Sigmoid colon (tissue), 7 donors: ENCODE measurements around the gene GLIS2. TPM values are rescaled to one million over a fixed set of nuclear protein-coding genes. Genes with fewer than 3 reads are reported as not detected.

Source experiments
- DNase-seq: peaks from one replicate; pipeline ENCODE4 v3.0.0-alpha.2; 2019
- H3K27ac ChIP-seq, 4 donors: fragments of 200-600 bp; sonication (generic); one replicate each; pipeline ENCODE4 v1.5.1; 2016 to 2019; ENCODE audit warnings: mild to moderate bottlenecking in 1 of 4
- H3K27me3 ChIP-seq, 3 donors: fragments of 200-600 bp; sonication (generic); one replicate each; pipeline ENCODE4 v1.5.1; 2019; ENCODE audit warnings: mild to moderate bottlenecking in 1 of 3
- H3K36me3 ChIP-seq, 4 donors: fragments of 200-600 bp; sonication (generic); one replicate each; pipeline ENCODE4 v1.5.1; 2016 to 2019
- H3K4me1 ChIP-seq, 4 donors: fragments of 200-600 bp; sonication (generic); one replicate each; pipeline ENCODE4 v1.5.1; 2017 to 2019
- H3K4me3 ChIP-seq, 4 donors: fragments of 200-600 bp; sonication (generic); one replicate each; pipeline ENCODE4 v1.5.1; 2017 to 2019; ENCODE audit warnings: mild to moderate bottlenecking in 2 of 4, moderate library complexity in 1 of 4
- H3K9me3 ChIP-seq, 4 donors: fragments of 200-600 bp in 3 of 4; sonication (generic) in 3 of 4; one replicate each; pipeline versions ENCODE4 v1.5.1 to v1.6.1; 2013 to 2019
- CTCF ChIP-seq, 4 experiments: fragments of 450-650 bp in 3 of 4; fragments of 200-600 bp in 1 of 4; IDR thresholded peaks; one replicate each; pipeline ENCODE4 v1.5.1; 2016 to 2019; ENCODE audit warnings: antibody characterized with exemption in 4 of 4, mild to moderate bottlenecking in 3 of 4, moderate library complexity in 2 of 4
- EP300 ChIP-seq, 4 donors: sonication (generic); formaldehyde crosslinking; IDR thresholded peaks; one replicate each; pipeline ENCODE4 v1.6.1; 2017; ENCODE audit warnings: antibody characterized with exemption in 4 of 4
- POLR2A ChIP-seq, 2 donors: fragments of 450-650 bp; IDR thresholded peaks; one replicate each; pipeline ENCODE4 v1.6.1; 2016; ENCODE audit warnings: antibody characterized with exemption in 2 of 2, mild to moderate bottlenecking in 2 of 2, moderate library complexity in 2 of 2
- POLR2AphosphoS5 ChIP-seq, 4 donors: sonication (generic); formaldehyde crosslinking; IDR thresholded peaks; one replicate each; pipeline ENCODE4 v1.6.1; 2017; ENCODE audit warnings: antibody characterized with exemption in 4 of 4
- WGBS, 2 donors: extraction: QIAGEN DNeasy Blood & Tissue Kit; methylation state at CpG; one replicate each; pipeline ENCODE4 v1.1.7; 2013; 5-methylcytosine and 5-hydroxymethylcytosine counted together
- intact Hi-C: fragments of 100-400 bp; cut with DNase I; formaldehyde crosslinking; loops from one replicate; pipeline ENCODE4 v1.15.1; 2023
- polyA plus RNA-seq, 3 donors: library from polyadenylated mRNA; stranded (reverse); fragments of 200-250 nt; gene quantifications; one replicate each; pipeline ENCODE4 v1.2.3, GENCODE V29; 2013
- total RNA-seq, 4 donors: library from RNA; depleted of rRNA; stranded (reverse); fragments of >200 nt; gene quantifications; one replicate each; pipeline ENCODE4 v1.1.0, GENCODE V29; 2016
- donor health status: healthy with polysubstance abuse.
- donor health status: Bipolar disorder and iron deficiency.
- donor health status: healthy.

The GLIS2 gene
- total and polyA plus RNA-seq, 7 donors: 0.69 to 11.9 (median 5.4) TPM

DNA sequence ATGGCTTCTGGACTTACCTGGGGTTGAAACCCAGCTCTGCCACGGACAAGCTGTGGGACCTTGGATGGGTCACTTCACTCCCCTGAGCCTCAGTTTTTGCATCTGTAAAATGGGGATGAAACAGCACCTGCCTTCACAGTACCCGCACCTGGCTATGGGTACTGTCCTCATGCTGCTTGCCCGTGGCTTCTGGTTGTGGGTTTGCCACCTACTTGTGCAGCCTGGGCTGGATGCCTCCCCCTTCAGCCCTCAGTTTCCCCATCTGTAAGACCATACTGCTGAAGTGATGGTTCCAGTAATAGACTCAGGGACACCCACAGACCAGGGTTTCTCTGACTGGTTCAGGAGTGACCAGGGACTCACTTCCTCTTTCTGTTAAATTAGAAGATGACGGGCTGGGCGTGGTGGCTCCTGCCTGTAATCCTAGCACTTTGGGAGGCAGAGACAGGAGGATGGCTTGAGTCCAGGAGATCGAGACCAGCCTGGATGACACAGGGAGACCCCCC, 9.4 kb downstream of the GLIS2 start:
- Histone ChIP-seq H3K27me3 (no peaks in the 10 kb centered on the region), H3K4me1 (peaks cover 2 to 89% (median 83%) of the 10 kb centered on the region in 4 donors)
- intact Hi-C loops: loop anchor here (5.0 kb wide), 1 partner anchor 53 kb away; the partner anchor contains the start of gene TFAP4

DNA sequence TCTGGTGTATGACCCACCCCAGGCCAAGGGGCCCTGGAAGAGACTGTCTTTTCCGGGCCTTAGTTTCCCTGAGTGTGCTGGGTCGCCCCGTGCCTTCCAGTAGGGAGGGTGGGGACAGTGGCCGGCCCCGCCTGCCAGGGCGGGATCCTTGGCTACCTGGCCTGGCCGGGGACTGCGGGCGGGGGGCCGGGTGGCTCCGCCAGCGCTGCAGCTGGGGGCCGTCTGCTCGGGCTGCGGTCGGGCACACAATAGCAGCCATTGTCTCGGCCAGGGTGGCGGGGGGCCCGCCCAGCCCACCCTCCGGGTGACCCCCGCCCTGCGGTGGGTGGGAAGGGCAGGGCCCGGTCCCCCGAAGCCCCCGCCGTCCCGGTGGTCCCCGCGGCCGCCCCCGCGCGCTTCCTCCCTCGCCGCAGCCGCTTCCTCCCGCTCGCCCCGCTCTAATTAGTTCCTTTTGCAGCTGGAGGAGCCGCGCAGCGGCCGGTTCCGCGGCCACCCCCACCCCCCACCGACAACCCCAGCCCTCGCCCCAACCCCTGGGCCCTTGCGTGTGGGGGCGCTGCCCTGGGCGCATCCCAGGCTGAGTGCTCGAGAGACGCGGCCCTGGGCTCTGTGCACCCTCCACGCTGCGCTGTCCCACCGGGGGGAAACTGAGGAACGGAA, 11.6 kb downstream of the GLIS2 start:
- Histone ChIP-seq H3K4me3 (peak overlapping the region; percentile 23 to 54 (median 46)), H3K36me3 (peaks cover 0 to 5% (median 0%) of the 10 kb centered on the region in 4 donors), H3K27ac (peak overlapping the region; percentile 82 to 86 (median 82)), H3K9me3 (no peaks in the 10 kb centered on the region), H3K4me1 (peaks cover 0 to 72% (median 69%) of the 10 kb centered on the region in 4 donors), H3K27me3 (no peaks in the 10 kb centered on the region)
- intact Hi-C loops: loop anchor here (1.0 to 5.0 kb wide), 3 partner anchors 19 to 55 kb away; partner anchors contain the start of gene TFAP4
- 2 to 4% methylated on average over 57 of the region's 57 CpGs for WGBS, 2 donors
- TF ChIP-seq CTCF (IDR thresholded peaks at IDR 0.05) (no peak), POLR2A (IDR thresholded peaks at IDR 0.05) (no peak), EP300 (IDR thresholded peaks at IDR 0.05) (no peak)
- peak; percentile 61 for DNase-seq

More for the DNA sequence above, 9.4 kb downstream of the GLIS2 start:
- peak overlapping the region; percentile 83 to 95 (median 86) for H3K27ac ChIP-seq
- no peak overlapping the region for H3K4me3 ChIP-seq
- 62 to 76% methylated on average over 6 of the region's 6 CpGs for WGBS, 2 donors
- H3K36me3 ChIP-seq: no peaks in the 10 kb centered on the region
- DNase-seq: peak; percentile 64
- no peaks in the 10 kb centered on the region for H3K9me3 ChIP-seq
- TF ChIP-seq POLR2A (IDR thresholded peaks at IDR 0.05) (no peak), EP300 (IDR thresholded peaks at IDR 0.05) (no peak), CTCF (IDR thresholded peaks at IDR 0.05) (no peak), POLR2AphosphoS5 (IDR thresholded peaks at IDR 0.05) (no peak)

GRCh38 chr16:4328046-4328781, 12.3 kb downstream of the GLIS2 start:
- 8 to 10% methylated on average over 30 of the region's 30 CpGs for WGBS, 2 donors
- Histone ChIP-seq H3K4me1 (peaks cover 0 to 65% (median 62%) of the 10 kb centered on the region in 4 donors), H3K36me3 (peaks cover 0 to 12% (median 1%) of the 10 kb centered on the region in 4 donors), H3K27ac (peak overlapping the region; percentile 82 to 86 (median 82)), H3K27me3 (no peaks in the 10 kb centered on the region), H3K4me3 (peak overlapping the region; percentile 23 to 54 (median 46)), H3K9me3 (no peaks in the 10 kb centered on the region)
- TF ChIP-seq CTCF (IDR thresholded peaks at IDR 0.05) (peak; percentile 50 to 67 (median 58)), EP300 (IDR thresholded peaks at IDR 0.05) (no peak), POLR2AphosphoS5 (IDR thresholded peaks at IDR 0.05) (peak in 3 of 4 donors; percentile 10 to 31 (median 28))
- DNase-seq: peak; percentile 93
- intact Hi-C loops: loop anchor here (1.0 to 5.0 kb wide), 3 partner anchors 19 to 56 kb away; partner anchors contain the start of gene TFAP4

GRCh38 chr16:4328782-4329775, 13.2 kb downstream of the GLIS2 start:
- Histone ChIP-seq H3K27ac (peak overlapping the region; percentile 82 to 86 (median 82)), H3K27me3 (no peaks in the 10 kb centered on the region), H3K4me1 (peaks cover 0 to 56% (median 53%) of the 10 kb centered on the region in 4 donors), H3K9me3 (no peaks in the 10 kb centered on the region), H3K4me3 (peak overlapping the region in 1 of 4 donors; percentile 53), H3K36me3 (peaks cover 0 to 17% (median 3%) of the 10 kb centered on the region in 4 donors)
- peak in 1 of 4 donors; percentile 22 for TF ChIP-seq POLR2AphosphoS5 (IDR thresholded peaks at IDR 0.05)
- TF ChIP-seq CTCF (IDR thresholded peaks at IDR 0.05): no peak
- peak; percentile 76 for DNase-seq
- intact Hi-C loops: loop anchor here (1.0 to 5.0 kb wide), 3 partner anchors 20 to 57 kb away; partner anchors contain the start of gene TFAP4
- 62 to 67% methylated on average over 17 of the region's 17 CpGs for WGBS, 2 donors
